ENCODE results near the gene CTDNEP1.

GRCh38 chr17:7293159-7293558, 41.6 kb upstream of the CTDNEP1 start:
- TF ChIP-seq CTCF (IDR thresholded peaks at IDR 0.05), result no peak
- TF ChIP-seq POLR2A (IDR thresholded peaks at IDR 0.05), result no peak
